ENCODE data around the gene BCL2.

The BCL2 gene

GRCh38 chr18:63152791-63153190 is 166.8 kb downstream of the BCL2 start:
- Histone ChIP-seq H3K36me3 (ENCODE audit: control insufficient read depth, insufficient read depth, low read length) (no peaks in the 10 kb centered on the region), H3K27me3 (ENCODE audit: control insufficient read depth, insufficient read depth, low read length, poor library complexity, severe bottlenecking) (no peaks in the 10 kb centered on the region), H3K27ac (ENCODE audit: insufficient read depth, low read depth, low read length, poor library complexity, severe bottlenecking) (no peak overlapping the region), H3K4me1 (ENCODE audit: control insufficient read depth, insufficient read depth, low read length) (no peaks in the 10 kb centered on the region), H3K9me3 (ENCODE audit: control insufficient read depth, low read length) (no peaks in the 10 kb centered on the region), H3K4me3 (ENCODE audit: insufficient read depth, low read depth, low read length) (no peak overlapping the region)
- 95 to 96% methylated on average over 7 of the region's 7 CpGs for WGBS, 2 experiments

- Histone ChIP-seq H3K4me3 (ENCODE audit: insufficient read depth, low read depth, low read length) (no peak overlapping the region), H3K27ac (ENCODE audit: insufficient read depth, low read depth, low read length, poor library complexity, severe bottlenecking) (no peak overlapping the region), H3K36me3 (ENCODE audit: control insufficient read depth, insufficient read depth, low read length) (no peaks in the 10 kb centered on the region), H3K9me3 (ENCODE audit: control insufficient read depth, low read length) (no peaks in the 10 kb centered on the region), H3K27me3 (ENCODE audit: control insufficient read depth, insufficient read depth, low read length, poor library complexity, severe bottlenecking) (no peaks in the 10 kb centered on the region), H3K4me1 (ENCODE audit: control insufficient read depth, insufficient read depth, low read length) (no peaks in the 10 kb centered on the region)
- WGBS, 2 experiments, result 89% methylated on average over 2 of the region's 3 CpGs; no CpG with 5 or more reads in 1 of the 2 experiments
Measured at GRCh38 chr18:63152096-63152495, 167.5 kb downstream of the BCL2 start.

GRCh38 chr18:63151539-63151938 is 168.0 kb downstream of the BCL2 start:
- H3K4me1 ChIP-seq (ENCODE audit: control insufficient read depth, insufficient read depth, low read length), result no peaks in the 10 kb centered on the region
- no peaks in the 10 kb centered on the region for H3K27me3 ChIP-seq (ENCODE audit: control insufficient read depth, insufficient read depth, low read length, poor library complexity, severe bottlenecking)
- no peak overlapping the region for H3K27ac ChIP-seq (ENCODE audit: insufficient read depth, low read depth, low read length, poor library complexity, severe bottlenecking)
- no peaks in the 10 kb centered on the region for H3K9me3 ChIP-seq (ENCODE audit: control insufficient read depth, low read length)
- no peak overlapping the region for H3K4me3 ChIP-seq (ENCODE audit: insufficient read depth, low read depth, low read length)
- H3K36me3 ChIP-seq (ENCODE audit: control insufficient read depth, insufficient read depth, low read length), result no peaks in the 10 kb centered on the region
- 90 to 91% methylated on average over 3 to 5 of the region's 5 CpGs for WGBS, 2 experiments

GRCh38 chr18:63150942-63151421 is 168.6 kb downstream of the BCL2 start:
- H3K4me1 ChIP-seq (ENCODE audit: control insufficient read depth, insufficient read depth, low read length), result no peaks in the 10 kb centered on the region
- H3K36me3 ChIP-seq (ENCODE audit: control insufficient read depth, insufficient read depth, low read length), result no peaks in the 10 kb centered on the region
- 89 to 92% methylated on average over 4 of the region's 4 CpGs for WGBS, 2 experiments
- H3K27me3 ChIP-seq (ENCODE audit: control insufficient read depth, insufficient read depth, low read length, poor library complexity, severe bottlenecking), result no peaks in the 10 kb centered on the region
- H3K27ac ChIP-seq (ENCODE audit: insufficient read depth, low read depth, low read length, poor library complexity, severe bottlenecking), result no peak overlapping the region
- H3K9me3 ChIP-seq (ENCODE audit: control insufficient read depth, low read length), result no peaks in the 10 kb centered on the region
- H3K4me3 ChIP-seq (ENCODE audit: insufficient read depth, low read depth, low read length), result no peak overlapping the region

GRCh38 chr18:63150326-63150725 is 169.2 kb downstream of the BCL2 start:
- no peaks in the 10 kb centered on the region for H3K36me3 ChIP-seq (ENCODE audit: control insufficient read depth, insufficient read depth, low read length)

GRCh38 chr18:63149302-63149587 is 170.3 kb downstream of the BCL2 start:
- Histone ChIP-seq H3K27me3 (ENCODE audit: control insufficient read depth, insufficient read depth, low read length, poor library complexity, severe bottlenecking) (no peaks in the 10 kb centered on the region), H3K9me3 (ENCODE audit: control insufficient read depth, low read length) (no peaks in the 10 kb centered on the region), H3K36me3 (ENCODE audit: control insufficient read depth, insufficient read depth, low read length) (no peaks in the 10 kb centered on the region), H3K27ac (ENCODE audit: insufficient read depth, low read depth, low read length, poor library complexity, severe bottlenecking) (no peak overlapping the region), H3K4me1 (ENCODE audit: control insufficient read depth, insufficient read depth, low read length) (no peaks in the 10 kb centered on the region), H3K4me3 (ENCODE audit: insufficient read depth, low read depth, low read length) (no peak overlapping the region)
- WGBS, 2 experiments, result 66 to 70% methylated on average over 9 of the region's 9 CpGs

More at GRCh38 chr18:63150326-63150725, 169.2 kb downstream of the BCL2 start:
- Histone ChIP-seq H3K27ac (ENCODE audit: insufficient read depth, low read depth, low read length, poor library complexity, severe bottlenecking) (no peak overlapping the region), H3K4me1 (ENCODE audit: control insufficient read depth, insufficient read depth, low read length) (no peaks in the 10 kb centered on the region), H3K9me3 (ENCODE audit: control insufficient read depth, low read length) (no peaks in the 10 kb centered on the region), H3K4me3 (ENCODE audit: insufficient read depth, low read depth, low read length) (no peak overlapping the region), H3K27me3 (ENCODE audit: control insufficient read depth, insufficient read depth, low read length, poor library complexity, severe bottlenecking) (no peaks in the 10 kb centered on the region)
- 90 to 93% methylated on average over 8 of the region's 8 CpGs for WGBS, 2 experiments

GRCh38 chr18:63148449-63149301 is 170.9 kb downstream of the BCL2 start:
- no peaks in the 10 kb centered on the region for H3K9me3 ChIP-seq (ENCODE audit: control insufficient read depth, low read length)
- no peaks in the 10 kb centered on the region for H3K4me1 ChIP-seq (ENCODE audit: control insufficient read depth, insufficient read depth, low read length)
- H3K36me3 ChIP-seq (ENCODE audit: control insufficient read depth, insufficient read depth, low read length), result no peaks in the 10 kb centered on the region
- no peaks in the 10 kb centered on the region for H3K27me3 ChIP-seq (ENCODE audit: control insufficient read depth, insufficient read depth, low read length, poor library complexity, severe bottlenecking)
- H3K4me3 ChIP-seq (ENCODE audit: insufficient read depth, low read depth, low read length), result no peak overlapping the region
- 88 to 93% methylated on average over 14 of the region's 14 CpGs for WGBS, 2 experiments
- no peak overlapping the region for H3K27ac ChIP-seq (ENCODE audit: insufficient read depth, low read depth, low read length, poor library complexity, severe bottlenecking)

GRCh38 chr18:63147973-63148372 is 171.6 kb downstream of the BCL2 start:
- Histone ChIP-seq H3K27me3 (ENCODE audit: control insufficient read depth, insufficient read depth, low read length, poor library complexity, severe bottlenecking) (no peaks in the 10 kb centered on the region), H3K27ac (ENCODE audit: insufficient read depth, low read depth, low read length, poor library complexity, severe bottlenecking) (no peak overlapping the region), H3K4me1 (ENCODE audit: control insufficient read depth, insufficient read depth, low read length) (no peaks in the 10 kb centered on the region), H3K36me3 (ENCODE audit: control insufficient read depth, insufficient read depth, low read length) (no peaks in the 10 kb centered on the region), H3K9me3 (ENCODE audit: control insufficient read depth, low read length) (no peaks in the 10 kb centered on the region), H3K4me3 (ENCODE audit: insufficient read depth, low read depth, low read length) (no peak overlapping the region)
- WGBS, 2 experiments, result 91 to 95% methylated on average over 5 of the region's 6 CpGs

- H3K4me3 ChIP-seq (ENCODE audit: insufficient read depth, low read depth, low read length), result no peak overlapping the region
- WGBS, 2 experiments, result 95% methylated on average over 7 of the region's 7 CpGs
- H3K27me3 ChIP-seq (ENCODE audit: control insufficient read depth, insufficient read depth, low read length, poor library complexity, severe bottlenecking), result no peaks in the 10 kb centered on the region
- no peaks in the 10 kb centered on the region for H3K4me1 ChIP-seq (ENCODE audit: control insufficient read depth, insufficient read depth, low read length)
- H3K9me3 ChIP-seq (ENCODE audit: control insufficient read depth, low read length), result no peaks in the 10 kb centered on the region
- no peaks in the 10 kb centered on the region for H3K36me3 ChIP-seq (ENCODE audit: control insufficient read depth, insufficient read depth, low read length)
- H3K27ac ChIP-seq (ENCODE audit: insufficient read depth, low read depth, low read length, poor library complexity, severe bottlenecking), result no peak overlapping the region
Measured at GRCh38 chr18:63146828-63147409, 172.7 kb downstream of the BCL2 start.

GRCh38 chr18:63145851-63146555 is 173.6 kb downstream of the BCL2 start:
- Histone ChIP-seq H3K36me3 (ENCODE audit: control insufficient read depth, insufficient read depth, low read length) (no peaks in the 10 kb centered on the region), H3K27ac (ENCODE audit: insufficient read depth, low read depth, low read length, poor library complexity, severe bottlenecking) (no peak overlapping the region), H3K27me3 (ENCODE audit: control insufficient read depth, insufficient read depth, low read length, poor library complexity, severe bottlenecking) (no peaks in the 10 kb centered on the region), H3K9me3 (ENCODE audit: control insufficient read depth, low read length) (no peaks in the 10 kb centered on the region), H3K4me3 (ENCODE audit: insufficient read depth, low read depth, low read length) (no peak overlapping the region), H3K4me1 (ENCODE audit: control insufficient read depth, insufficient read depth, low read length) (no peaks in the 10 kb centered on the region)
- WGBS, 2 experiments, result 91 to 92% methylated on average over 18 of the region's 18 CpGs
